HL-60/S4 treated with retinoic acid at 250 ng/mL for 4 days and 3 days (cell line): ENCODE results near the gene PTPRM.
"Not testable (repeated sequence)": the region's sequence is repeated elsewhere in the genome, so short reads cannot be mapped to it uniquely, and the experiment has no call there.

Source experiments
- in situ Hi-C: fragments of 300-500 bp; cut with MboI; formaldehyde crosslinking; loops from 2 replicates; pipeline ENCODE4 v1.7.0; 2022; ENCODE audit warnings: low sequenced_read_pairs

The PTPRM gene

DNA sequence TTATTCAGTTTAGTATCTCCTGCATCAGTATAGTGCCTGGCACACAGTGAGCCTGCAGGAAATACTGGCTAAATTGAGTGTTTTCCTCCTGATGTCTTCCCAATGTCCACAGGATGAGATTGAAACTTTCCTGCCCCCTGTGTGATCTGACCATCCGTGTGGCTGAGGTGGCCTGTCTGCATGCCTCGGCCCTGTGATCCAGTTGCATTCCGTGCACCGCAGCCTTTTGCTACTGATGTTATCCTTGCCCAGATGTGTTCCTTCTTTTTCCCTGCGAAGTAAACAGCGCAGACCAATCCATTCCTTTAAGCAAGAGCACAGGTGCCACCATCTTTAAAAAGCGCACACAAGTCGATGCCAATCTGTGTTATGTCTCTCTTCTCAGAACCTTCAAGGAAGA is 462.6 kb downstream of the PTPRM start:
- in situ Hi-C loops = no loop called here

DNA sequence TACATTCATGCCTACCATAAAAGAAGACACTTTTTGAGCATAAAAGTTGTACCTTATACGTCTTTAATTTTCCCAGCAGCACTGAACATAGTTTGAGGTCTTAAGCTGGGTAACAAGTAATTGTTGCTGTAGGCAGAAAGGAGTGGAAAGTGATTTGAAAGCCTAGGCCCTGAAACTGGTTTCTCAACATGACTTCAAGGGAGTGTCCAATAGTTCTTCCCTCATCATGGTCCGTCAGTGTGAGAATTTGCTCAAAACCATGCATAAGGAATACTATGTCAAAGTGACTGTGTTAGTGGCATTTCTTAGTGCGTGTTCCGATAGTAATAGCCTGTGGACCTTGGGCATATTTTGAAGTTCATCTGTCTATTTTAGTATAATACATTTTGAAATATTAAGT is 463.1 kb downstream of the PTPRM start:
- in situ Hi-C loops = no loop called here

DNA sequence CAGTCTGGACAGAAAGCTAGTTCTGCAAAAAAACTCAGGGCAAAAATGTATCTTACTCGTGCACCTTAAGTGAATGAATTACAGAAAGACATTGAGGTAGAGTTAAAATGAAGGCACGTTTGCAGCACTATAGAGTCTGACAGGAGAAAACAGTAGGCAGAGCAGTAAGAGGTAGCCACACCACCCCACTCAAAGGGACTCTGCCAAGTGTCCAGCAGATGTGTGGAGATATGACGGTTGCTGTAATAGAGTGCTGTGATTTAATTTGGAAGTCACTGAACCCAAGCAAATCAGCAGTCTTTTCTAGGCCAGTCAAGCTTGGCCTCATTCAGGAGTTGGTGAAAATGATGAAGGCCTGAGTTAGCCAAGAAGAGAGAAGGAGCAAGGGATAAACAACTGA is 464.4 kb downstream of the PTPRM start:
- in situ Hi-C loops = no loop called here

DNA sequence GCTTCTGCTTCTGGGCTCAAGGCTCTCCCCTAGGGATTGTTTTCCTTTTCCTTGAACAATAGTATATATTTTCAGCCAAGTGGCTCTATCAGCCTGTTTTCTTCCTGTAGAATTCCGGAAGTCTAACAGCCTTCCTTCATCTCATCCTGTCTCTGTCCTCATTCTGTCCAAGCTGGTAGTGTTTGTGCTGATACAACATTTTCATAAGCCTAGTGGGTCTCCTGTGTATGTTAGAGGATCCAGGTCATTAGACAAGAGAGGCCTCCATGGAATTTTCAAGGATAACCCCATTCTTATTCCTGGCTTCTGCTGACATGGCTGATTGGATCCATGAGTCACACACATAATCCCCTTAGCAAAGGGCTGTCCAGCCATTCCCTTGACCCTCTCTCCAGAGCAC is 467.6 kb downstream of the PTPRM start:
- in situ Hi-C loops = no loop called here

DNA sequence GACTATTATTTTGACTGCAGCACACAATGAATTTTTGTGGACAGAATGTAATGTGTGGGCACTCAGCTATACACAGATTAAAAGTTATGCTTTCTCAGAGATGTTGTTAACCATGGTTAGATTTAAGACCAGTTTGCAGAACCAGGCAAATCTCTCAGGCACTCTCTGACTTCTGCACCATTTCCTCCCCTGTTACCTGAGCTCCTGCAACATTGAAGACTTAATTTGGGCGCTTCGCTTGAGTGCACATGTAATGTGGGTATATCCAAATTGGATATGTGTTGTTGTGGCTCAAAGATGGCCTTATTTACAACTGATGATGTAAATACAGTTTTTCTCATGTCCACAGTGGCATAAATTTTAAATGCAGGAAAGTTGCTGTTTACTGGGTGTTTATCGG is 469.4 kb downstream of the PTPRM start:
- in situ Hi-C loops = no loop called here

DNA sequence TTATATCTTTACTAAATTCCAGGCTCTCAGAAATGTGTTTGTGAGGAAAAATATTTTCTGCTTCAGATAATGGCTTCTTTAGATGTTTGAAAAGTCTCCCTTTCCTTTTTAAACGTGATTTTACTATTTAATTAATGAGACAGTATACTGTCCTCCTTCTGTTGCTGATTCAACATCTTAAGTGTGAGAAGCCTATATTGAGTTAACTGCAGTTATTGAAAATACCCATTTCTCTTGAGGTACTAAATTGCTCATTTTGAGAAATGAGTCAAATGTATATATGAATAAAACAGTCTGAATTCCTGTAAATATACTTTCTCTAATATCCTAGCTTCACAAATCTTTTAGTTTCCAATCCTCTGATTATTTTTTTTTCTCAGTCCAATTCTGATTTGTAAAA is 470.2 kb downstream of the PTPRM start:
- in situ Hi-C loops = no loop called here

DNA sequence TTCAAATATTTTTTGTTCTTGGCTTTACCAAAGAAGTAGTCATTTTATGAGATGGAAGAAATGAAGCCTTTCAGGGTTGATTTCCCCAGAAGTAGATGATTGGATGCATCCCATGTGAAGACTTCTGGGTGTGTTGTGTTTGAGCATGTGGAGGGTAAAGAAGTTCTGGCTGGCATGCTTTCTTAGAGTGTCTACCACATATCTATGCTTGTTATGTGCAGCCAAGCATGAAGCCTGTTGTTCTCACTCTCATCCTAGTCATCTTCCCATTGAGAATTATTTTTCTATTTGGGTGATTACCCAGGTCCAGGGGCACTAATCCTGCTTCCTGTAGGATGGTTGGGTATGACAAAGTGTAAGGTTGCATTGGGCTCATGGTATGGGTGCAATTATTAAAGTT is 472.9 kb downstream of the PTPRM start:
- in situ Hi-C loops = no loop called here

DNA sequence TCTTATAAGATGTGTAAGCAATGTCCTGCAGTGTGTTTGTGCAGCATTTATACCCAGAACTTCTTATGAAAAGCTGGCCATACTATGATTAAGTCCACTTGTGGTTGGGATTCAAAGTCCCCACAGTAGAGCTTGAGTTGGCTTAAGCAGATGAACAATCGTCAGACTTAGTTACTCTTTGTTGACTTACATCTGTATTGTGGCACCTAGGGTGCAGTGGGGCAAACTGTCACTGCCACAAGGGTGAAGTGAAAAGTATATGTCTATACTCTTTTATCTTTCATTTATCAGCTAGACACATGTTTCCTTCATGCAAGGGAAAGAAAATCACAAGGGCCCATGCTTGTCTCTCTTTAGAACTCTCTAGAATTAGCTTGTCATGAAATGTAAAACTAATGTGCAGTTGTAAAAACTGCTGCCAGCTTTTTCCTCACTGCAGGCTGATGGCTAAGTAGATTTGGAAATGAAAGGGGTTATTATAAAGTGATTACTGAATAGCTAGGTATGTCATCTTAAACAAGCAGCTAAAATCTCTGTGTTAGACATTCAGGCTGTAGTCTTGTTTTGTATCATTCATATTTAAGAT is 474.5 kb downstream of the PTPRM start:
- in situ Hi-C loops = no loop called here

DNA sequence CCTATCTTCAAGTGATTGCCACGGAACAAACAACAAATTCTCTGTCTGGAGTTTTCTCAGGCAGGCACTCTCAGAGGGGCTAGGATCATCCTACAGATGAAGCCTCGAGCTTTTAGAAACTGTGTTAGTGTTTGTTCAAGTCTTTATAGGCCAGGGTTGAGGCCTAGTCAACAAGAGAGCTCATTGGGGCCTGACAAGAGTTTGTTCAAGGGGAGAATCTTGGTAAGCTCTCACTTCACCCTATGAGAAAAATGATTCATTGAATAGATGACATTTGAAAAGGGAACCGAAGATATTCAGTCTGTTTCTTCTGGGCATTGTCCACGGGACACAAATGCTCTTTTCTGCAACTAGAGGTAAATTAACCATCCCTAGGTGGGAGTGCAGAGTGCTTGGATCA is 476.9 kb downstream of the PTPRM start:
- in situ Hi-C loops = no loop called here

DNA sequence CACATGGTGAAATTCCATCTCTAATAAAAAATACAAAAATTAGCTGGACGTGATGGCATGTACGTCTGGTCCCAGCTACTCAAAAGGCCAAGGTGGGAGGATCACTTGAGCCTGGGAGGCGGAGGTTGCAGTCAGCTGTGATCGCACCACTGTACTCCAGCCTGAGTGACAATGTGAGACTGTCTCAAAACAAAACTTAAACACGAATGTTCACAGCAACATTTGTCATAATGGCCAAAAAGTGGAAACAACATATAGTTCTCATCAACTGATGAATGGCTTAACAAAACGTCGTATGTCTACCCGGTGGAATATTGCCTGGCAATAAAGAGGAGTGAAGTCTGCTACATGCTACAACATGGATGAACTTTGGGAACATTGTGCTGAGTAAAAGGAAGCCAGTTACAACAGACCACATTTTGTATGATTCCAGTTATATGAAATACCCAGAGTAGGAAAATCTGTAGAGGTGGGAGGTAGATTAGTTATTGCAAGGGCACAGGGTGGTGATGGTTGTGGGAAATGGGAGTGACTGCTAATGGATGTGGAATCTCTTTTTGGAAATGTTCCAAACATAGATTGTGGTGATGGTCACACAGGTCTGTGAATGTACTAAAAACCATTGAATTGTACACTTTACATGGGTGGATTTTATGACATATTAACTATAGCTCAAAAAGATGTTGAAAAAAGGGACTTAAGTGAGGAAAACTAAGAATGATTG is 478.2 kb downstream of the PTPRM start:
- in situ Hi-C loops = no loop called here

DNA sequence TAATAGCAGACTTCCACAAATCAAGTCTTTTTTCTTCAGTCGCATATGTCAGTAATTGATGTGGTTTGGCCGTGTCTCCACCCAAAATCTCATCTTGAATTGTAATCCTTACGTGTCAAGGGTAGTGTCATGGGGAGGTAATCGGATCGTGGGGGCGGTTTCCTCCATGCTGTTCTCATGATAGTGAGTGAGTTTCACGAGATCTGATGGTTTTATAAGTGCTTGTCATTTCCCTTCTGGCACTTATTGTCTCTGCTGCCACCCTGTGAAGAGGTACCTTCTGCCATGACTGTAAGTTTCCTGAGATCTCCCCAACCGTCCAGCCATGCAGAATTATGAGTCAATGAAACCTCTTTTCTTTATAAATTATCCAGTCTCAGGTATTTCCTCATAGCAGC is 478.8 kb downstream of the PTPRM start:
- in situ Hi-C loops = no loop called here

DNA sequence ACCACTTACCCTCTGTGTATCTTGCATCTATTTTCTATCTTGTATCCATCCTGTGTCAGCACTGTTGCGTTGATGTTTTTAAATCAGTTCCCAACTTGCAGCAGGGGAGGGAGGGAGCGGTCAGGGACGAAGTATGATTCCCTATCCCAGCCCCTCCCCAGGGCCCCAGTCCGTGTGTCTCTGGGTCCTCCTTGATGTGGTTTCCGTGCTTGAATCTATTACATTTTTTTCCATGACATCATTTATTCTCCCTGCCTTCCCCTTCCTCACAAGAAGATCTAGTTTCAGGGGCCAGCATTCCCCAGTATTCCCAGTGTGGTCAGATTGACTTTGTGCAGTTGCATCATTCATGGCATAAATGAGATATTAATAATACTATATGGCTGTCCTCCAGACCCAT is 479.3 kb downstream of the PTPRM start:
- in situ Hi-C loops = no loop called here

DNA sequence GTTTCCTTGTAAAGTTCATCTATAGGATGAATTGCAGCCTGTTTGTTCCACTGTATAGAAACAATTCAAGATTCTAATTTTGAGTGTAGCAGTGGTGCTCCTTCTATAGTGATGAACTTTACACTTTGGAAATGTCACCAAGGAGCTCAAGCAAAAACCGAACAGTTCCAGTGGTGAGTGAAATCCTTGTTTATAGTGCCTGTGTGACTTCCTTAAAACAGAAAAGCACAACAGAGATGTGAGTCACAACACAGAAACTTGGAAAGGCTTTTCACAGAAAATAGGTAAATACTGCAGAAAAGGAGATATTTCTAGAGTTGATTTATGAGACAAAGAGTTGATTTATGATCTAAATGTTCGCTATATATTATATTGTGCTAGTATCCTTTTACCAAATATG is 482.0 kb downstream of the PTPRM start:
- in situ Hi-C loops = no loop called here

DNA sequence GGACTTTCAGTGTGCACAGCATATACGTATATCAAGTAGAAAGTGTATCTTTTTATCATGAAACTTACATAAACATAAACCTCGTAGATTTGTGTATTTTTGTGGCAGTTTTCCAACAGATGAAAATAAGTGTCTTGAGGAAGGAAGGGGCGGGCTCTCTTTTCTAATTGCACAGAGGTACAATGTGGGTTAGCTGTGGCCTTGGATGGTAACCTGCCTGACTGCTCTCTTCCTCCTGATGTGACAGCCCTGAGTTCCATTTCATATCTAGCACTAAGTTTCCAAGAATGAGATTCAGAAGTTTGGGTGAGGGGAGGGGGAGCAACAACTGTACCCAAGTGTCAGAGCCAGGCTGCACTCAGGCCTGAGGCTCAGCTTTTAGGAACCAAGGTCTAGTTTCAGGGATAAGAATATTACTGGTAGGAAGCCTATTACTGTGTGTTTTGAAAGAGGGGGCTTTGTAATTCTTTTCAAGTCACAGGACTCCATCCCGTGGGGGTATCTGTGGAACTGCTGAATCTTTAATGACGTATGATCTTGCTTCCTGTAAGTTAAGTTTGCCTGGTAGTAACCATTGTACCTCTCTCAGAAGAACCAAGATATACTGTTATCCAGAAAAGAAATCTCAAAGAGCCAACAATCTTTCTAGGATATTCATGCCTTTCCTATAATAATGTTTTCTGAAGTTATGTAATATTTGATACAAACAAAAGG is 483.7 kb downstream of the PTPRM start:
- in situ Hi-C loops = no loop called here

DNA sequence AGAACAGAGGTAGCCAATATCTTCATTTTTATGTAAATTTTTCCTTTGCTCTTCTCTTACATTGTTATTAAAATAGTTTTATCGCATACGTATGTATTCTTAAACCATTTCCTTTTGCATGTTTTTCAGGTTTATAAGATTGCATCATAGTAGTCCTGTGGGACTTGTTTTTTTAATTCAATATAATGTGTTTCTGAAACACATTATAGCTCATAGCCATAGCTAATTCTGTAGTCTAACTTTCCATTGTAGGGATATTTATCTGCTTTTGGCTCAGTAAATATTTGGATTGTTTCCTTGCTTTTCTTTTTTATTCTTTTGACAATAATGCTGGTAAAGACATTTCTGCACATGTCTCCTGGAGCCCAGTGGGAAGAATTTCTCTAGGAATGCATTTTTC is 484.3 kb downstream of the PTPRM start:
- in situ Hi-C loops = no loop called here

DNA sequence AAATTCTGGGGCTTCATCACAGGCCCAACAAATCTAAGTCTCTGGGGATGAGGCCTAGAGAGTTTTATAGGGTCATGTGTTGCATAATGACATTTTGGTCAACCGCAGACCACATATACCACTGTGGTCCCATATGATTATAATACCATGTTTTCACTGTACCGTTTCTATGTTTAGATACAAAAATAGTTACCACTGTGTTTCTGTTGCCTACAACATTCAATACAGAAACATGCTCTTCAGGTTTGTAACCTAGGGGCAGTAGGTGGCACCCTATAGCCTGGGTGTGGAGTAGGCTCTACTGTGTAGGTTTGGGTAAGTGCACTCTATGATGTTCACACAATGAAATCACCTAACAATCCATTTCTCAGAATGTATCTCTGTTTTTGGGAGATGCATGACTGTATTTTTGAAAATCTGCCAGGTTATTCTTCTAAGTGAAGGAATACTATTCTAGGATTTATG is 485.2 kb downstream of the PTPRM start:
- in situ Hi-C loops = no loop called here

DNA sequence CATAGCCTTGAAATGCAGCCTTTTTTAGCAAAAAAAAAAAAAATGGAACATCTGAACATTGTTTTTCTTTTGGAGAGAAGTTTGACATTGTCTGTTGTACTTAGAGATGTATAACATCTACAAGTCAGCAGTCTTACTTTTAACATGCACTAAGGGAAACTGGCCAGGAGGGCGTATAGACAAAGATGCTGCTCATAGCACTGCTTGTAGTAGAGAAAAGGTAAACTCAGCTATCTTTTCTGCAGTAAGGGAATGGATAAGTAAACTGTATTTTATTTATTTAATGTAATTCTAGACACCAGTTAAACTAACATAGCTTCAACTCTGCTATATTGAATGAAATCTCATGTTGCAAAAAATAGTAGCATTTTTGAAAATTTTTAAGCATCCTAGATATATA is 489.6 kb downstream of the PTPRM start:
- in situ Hi-C loops = no loop called here

DNA sequence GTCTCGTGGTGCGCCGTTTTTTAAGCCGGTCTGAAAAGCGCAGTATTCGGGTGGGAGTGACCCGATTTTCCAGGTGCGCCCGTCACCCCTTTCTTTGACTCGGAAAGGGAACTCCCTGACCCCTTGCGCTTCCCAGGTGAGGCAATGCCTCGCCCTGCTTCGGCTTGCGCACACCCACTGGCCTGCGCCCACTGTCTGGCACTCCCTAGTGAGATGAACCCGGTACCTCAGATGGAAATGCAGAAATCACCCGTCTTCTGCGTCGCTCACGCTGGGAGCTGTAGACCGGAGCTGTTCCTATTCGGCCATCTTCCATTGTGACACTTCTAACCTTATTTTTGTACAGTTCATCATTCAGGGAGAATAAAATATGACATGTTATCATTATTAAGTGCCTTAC is 496.0 kb downstream of the PTPRM start:
- in situ Hi-C loops = not testable (repeated sequence)

DNA sequence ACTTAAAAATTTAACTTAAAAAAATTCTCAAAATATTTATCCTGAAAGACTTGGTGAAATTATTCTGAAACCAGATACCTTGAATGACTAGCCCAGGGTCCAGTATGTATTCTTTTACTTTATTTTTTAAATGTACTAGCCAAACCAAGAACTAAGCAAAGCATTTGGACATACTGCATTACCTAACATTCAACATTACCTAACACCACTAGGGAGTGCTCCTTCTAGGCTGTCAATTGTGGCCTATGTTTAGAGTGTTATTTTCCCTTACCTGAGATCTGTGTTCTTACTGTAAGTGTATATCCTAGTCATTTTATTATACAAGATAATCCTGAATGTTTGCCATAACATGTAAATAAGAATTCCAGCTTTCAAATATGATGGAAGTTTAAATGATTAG is 496.6 kb downstream of the PTPRM start:
- in situ Hi-C loops = no loop called here

DNA sequence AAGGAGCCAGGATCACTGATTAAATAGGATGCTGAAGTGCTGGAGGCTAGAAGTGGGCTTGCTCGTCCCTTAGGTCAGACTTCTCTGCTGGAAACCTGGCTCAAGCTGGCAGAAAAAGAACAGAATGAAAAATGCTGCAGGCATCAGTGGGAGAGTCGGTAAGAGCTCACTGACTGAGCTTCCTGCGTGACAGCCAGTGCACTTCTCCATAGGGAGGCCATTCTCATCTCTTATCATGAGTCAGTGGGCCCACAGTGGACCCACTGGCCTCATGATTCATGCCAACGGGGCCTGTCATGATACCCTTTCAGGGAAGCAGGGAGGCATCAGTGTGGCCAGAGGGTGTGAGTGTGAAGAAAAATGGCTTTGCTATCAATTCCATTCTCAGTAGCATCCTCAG is 498.2 kb downstream of the PTPRM start:
- in situ Hi-C loops = no loop called here

DNA sequence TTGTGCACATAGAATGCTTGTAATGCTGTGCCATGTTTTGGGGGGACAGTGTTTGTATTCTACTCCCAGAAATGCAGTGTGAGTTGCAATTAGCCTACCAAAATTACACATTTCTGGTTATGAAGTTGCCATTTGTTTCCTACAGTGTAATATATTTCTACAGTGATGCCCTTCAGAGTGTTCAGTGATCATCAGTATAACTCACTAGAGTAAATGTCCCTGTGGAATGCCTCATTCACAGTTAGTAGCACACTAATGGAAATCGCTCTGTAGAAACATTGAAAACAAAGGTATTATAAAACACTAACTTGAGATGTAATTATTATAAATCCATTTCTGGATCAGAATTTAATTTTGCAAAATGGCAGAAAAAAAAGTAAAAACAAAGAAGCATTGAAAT is 498.7 kb downstream of the PTPRM start:
- in situ Hi-C loops = no loop called here

DNA sequence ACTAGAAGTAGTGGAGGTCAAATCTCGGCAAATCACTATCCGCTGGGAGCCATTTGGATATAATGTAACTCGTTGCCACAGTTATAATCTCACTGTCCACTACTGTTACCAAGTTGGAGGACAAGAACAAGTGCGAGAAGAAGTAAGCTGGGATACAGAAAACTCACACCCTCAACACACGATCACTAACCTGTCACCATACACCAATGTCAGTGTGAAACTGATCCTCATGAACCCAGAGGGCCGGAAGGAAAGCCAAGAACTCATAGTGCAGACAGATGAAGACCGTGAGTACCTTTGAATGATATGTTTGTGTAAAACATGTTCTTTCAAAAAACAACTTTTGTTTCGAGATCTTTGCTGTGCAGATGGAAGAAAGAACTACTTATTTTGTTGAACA is 502.6 kb downstream of the PTPRM start:
- in situ Hi-C loops = no loop called here
